RWPE2 (cell line): ENCODE results near the gene EDN1.
A peak's percentile ranks its signal among the peaks of the same experiment; 100 is the strongest.

Experiments
- ATAC-seq: fragments of 200-7000 bp; cut with Tn5 transposase; 3 replicates; pipeline ENCODE4 v1.9.1; 2021; ENCODE audit warnings: low read depth
- DNase-seq: peaks from one replicate; pipeline ENCODE4 v3.0.0-alpha.2; 2020; ENCODE audit warnings: low spot score
- H3K27ac ChIP-seq: fragments of 450-650 bp; 2 replicates; pipeline ENCODE4 v1.5.1; 2017; ENCODE audit warnings: mild to moderate bottlenecking; ENCODE audit not compliant: poor library complexity, severe bottlenecking
- H3K27me3 ChIP-seq: fragments of 250-450 bp; sonication (Bioruptor Pico); 2 replicates; pipeline ENCODE4 v1.5.1; 2021; ENCODE audit warnings: mild to moderate bottlenecking, moderate library complexity; ENCODE audit not compliant: insufficient read depth, poor library complexity, severe bottlenecking
- H3K36me3 ChIP-seq: fragments of 250-450 bp; sonication (Bioruptor Pico); 2 replicates; pipeline ENCODE4 v1.5.1; 2020; ENCODE audit warnings: low read depth, mild to moderate bottlenecking, moderate library complexity
- H3K4me1 ChIP-seq: fragments of 250-450 bp; sonication (Bioruptor Pico); 2 replicates; pipeline ENCODE4 v1.5.1; 2021; ENCODE audit warnings: mild to moderate bottlenecking, moderate library complexity; ENCODE audit not compliant: insufficient read depth, poor library complexity, severe bottlenecking
- H3K4me3 ChIP-seq: fragments of 250-450 bp; sonication (Bioruptor Pico); 2 replicates; pipeline ENCODE4 v1.5.1; 2021; ENCODE audit warnings: mild to moderate bottlenecking, moderate library complexity; ENCODE audit not compliant: severe bottlenecking
- H3K9me3 ChIP-seq: fragments of 250-450 bp; sonication (Bioruptor Pico); 2 replicates; pipeline ENCODE4 v1.5.1; 2021; ENCODE audit warnings: mild to moderate bottlenecking, moderate library complexity; ENCODE audit not compliant: severe bottlenecking
- CTCF ChIP-seq: fragments of 450-650 bp; IDR thresholded peaks from one replicate; pipeline ENCODE4 v1.5.1; 2017; ENCODE audit warnings: mild to moderate bottlenecking, moderate library complexity; ENCODE audit not compliant: poor library complexity, severe bottlenecking

EDN1 gene

GRCh38 chr6:12288211-12288618 lies 1.9 kb upstream of the EDN1 start:
- H3K9me3 ChIP-seq = no peaks in the 10 kb centered on the region
- TF ChIP-seq CTCF = no peak
- DNase-seq (no peak), ATAC-seq (peak; percentile 2; the same call in 1 of the 3 replicates)
- H3K4me3 ChIP-seq = peak overlapping the region; percentile 17
- no peaks in the 10 kb centered on the region for H3K36me3 ChIP-seq
- H3K27ac ChIP-seq = peak overlapping the region; percentile 90
- H3K27me3 ChIP-seq = no peaks in the 10 kb centered on the region
- H3K4me1 ChIP-seq = peaks cover 36% of the 10 kb centered on the region

GRCh38 chr6:12288914-12289313 lies 1.2 kb upstream of the EDN1 start:
- no peak for ATAC-seq
- TF ChIP-seq CTCF = no peak
- H3K4me1 ChIP-seq = peaks cover 36% of the 10 kb centered on the region
- H3K9me3 ChIP-seq = no peaks in the 10 kb centered on the region
- no peak overlapping the region for H3K4me3 ChIP-seq
- H3K27me3 ChIP-seq = no peaks in the 10 kb centered on the region
- peaks cover 2% of the 10 kb centered on the region for H3K36me3 ChIP-seq
- DNase-seq = no peak
- peak overlapping the region; percentile 90 for H3K27ac ChIP-seq

- Histone ChIP-seq H3K27me3 (no peaks in the 10 kb centered on the region), H3K9me3 (no peaks in the 10 kb centered on the region), H3K36me3 (peaks cover 8% of the 10 kb centered on the region), H3K4me1 (peaks cover 36% of the 10 kb centered on the region), H3K27ac (peak overlapping the region; percentile 90), H3K4me3 (peak overlapping the region; percentile 30)
- peak; percentile 89 for TF ChIP-seq CTCF
- DNase-seq (no peak), ATAC-seq (0 out of 3 replicates have a peak, but pooled peaks have one; percentile 3)
These were observed 719 bp upstream of the EDN1 start for GRCh38 chr6:12289365-12289919.

- peaks cover 37% of the 10 kb centered on the region for H3K4me1 ChIP-seq
- H3K27ac ChIP-seq = peak overlapping the region; percentile 90
- no peaks in the 10 kb centered on the region for H3K27me3 ChIP-seq
- no peak for TF ChIP-seq CTCF
- peak overlapping the region; percentile 30 for H3K4me3 ChIP-seq
- ATAC-seq (no peak), DNase-seq (no peak)
- peaks cover 22% of the 10 kb centered on the region for H3K36me3 ChIP-seq
- no peaks in the 10 kb centered on the region for H3K9me3 ChIP-seq
These were observed 1.1 kb downstream of the EDN1 start for GRCh38 chr6:12291071-12291838.
